ENCODE data around the gene ABI1. TPM values are rescaled to one million over a fixed set of nuclear protein-coding genes. Genes with fewer than 3 reads are reported as not detected.

The ABI1 gene
- total and polyA plus RNA-seq, 4 donors, result 25.1 to 70.2 (median 45.3) TPM

DNA sequence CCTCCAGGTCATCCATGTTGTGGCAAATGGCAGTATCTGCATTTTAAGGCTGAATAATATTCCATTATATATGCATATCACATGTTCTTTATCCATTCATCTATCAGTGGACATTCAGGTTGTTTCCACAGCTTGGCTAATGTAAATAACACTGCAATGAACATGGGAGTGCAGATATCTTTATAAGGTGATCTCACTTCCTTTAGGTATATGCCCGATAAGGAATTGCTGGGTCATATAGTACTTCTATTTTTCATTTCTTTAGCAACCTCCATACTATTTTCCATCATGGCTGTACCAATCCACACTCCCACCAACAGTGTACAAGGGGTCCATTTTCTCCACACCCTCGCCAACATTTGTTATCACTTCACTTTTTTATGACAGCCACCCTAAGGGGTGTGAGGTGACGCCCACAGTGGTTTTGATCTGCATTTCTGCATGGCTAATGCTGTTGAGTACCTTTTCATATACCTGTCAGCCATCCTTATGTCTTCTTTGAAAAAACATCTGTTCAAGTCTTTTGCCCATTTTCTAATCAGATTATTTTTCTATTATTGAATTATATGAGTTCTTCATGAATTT, 18.9 kb downstream of the ABI1 start:
- 63 to 92% methylated on average over 3 of the region's 3 CpGs for WGBS, 2 donors
- Histone ChIP-seq H3K4me1 (ENCODE audit: control insufficient read depth in 5 of 5, insufficient read depth in 5 of 5, low read length in 5 of 5) (peaks cover 0 to 26% (median 0%) of the 10 kb centered on the region in 5 donors), H3K27ac (ENCODE audit: low read depth in 1 of 2, low read length in 1 of 2) (no peak overlapping the region)

DNA sequence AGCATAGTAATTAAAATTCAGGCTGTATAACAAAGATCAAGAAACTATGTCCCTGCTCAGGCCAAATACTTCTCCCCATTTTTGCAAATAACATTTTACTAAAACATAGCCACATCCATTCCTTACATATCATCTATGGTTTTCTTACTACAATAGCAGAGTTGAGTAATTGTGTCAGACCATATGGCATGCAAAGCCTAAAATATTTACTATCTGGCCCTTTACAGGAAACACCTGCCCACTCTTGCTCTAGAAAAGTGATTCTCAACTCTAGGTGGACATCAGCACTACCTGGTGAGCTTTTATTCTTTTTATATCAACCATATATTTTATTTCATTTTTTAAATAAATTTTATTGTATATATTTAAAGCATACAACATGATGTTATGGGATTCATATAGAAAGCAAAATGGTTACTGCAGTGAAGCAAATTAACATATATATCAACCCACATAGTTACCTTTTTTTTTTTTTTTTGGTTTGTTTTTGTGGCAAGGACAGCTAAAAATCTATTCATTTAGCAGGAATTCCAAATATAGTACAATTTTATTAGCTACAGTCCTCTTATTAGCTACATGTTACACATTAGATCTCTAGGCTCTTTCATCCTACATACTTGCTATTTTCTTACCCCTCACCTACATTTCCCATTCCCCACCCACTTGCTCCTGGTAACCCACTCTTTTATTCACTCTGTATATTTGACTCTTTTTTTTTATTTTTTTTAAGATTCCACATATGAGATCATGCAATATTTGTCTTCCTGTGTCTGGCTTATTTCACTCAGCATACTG, 19.6 kb downstream of the ABI1 start:
- Histone ChIP-seq H3K27me3 (ENCODE audit: control insufficient read depth in 3 of 3, insufficient read depth in 3 of 3, low read length in 2 of 3) (no peaks in the 10 kb centered on the region), H3K36me3 (ENCODE audit: control insufficient read depth in 4 of 4, insufficient read depth in 4 of 4, low read length in 4 of 4) (no peaks in the 10 kb centered on the region), H3K9me3 (ENCODE audit: control insufficient read depth in 4 of 4, insufficient read depth in 3 of 4, low read length in 3 of 4) (no peaks in the 10 kb centered on the region), H3K4me3 (no peak overlapping the region), H3K4me1 (ENCODE audit: control insufficient read depth in 5 of 5, insufficient read depth in 5 of 5, low read length in 5 of 5) (peaks cover 0 to 26% (median 0%) of the 10 kb centered on the region in 5 donors), H3K9ac (ENCODE audit: insufficient read depth in 1 of 2, low read length in 2 of 2) (no peak overlapping the region), H3K27ac (ENCODE audit: low read depth in 1 of 2, low read length in 1 of 2) (no peak overlapping the region)
- ATAC-seq (ENCODE audit: insufficient read depth, low FRiP score), result no peak
- DNase-seq, result no peak
- TF ChIP-seq, protein P1, sequence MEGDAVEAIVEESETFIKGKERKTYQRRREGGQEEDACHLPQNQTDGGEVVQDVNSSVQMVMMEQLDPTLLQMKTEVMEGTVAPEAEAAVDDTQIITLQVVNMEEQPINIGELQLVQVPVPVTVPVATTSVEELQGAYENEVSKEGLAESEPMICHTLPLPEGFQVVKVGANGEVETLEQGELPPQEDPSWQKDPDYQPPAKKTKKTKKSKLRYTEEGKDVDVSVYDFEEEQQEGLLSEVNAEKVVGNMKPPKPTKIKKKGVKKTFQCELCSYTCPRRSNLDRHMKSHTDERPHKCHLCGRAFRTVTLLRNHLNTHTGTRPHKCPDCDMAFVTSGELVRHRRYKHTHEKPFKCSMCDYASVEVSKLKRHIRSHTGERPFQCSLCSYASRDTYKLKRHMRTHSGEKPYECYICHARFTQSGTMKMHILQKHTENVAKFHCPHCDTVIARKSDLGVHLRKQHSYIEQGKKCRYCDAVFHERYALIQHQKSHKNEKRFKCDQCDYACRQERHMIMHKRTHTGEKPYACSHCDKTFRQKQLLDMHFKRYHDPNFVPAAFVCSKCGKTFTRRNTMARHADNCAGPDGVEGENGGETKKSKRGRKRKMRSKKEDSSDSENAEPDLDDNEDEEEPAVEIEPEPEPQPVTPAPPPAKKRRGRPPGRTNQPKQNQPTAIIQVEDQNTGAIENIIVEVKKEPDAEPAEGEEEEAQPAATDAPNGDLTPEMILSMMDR (IDR thresholded peaks at IDR 0.05; ENCODE audit: control extremely low read depth, extremely low read depth), result no peak

More for the DNA sequence above, 18.9 kb downstream of the ABI1 start:
- ATAC-seq (ENCODE audit: insufficient read depth, low FRiP score) (no peak), DNase-seq (no peak)
- Histone ChIP-seq H3K9me3 (ENCODE audit: control insufficient read depth in 4 of 4, insufficient read depth in 3 of 4, low read length in 3 of 4) (no peaks in the 10 kb centered on the region), H3K9ac (ENCODE audit: insufficient read depth in 1 of 2, low read length in 2 of 2) (no peak overlapping the region), H3K27me3 (ENCODE audit: control insufficient read depth in 3 of 3, insufficient read depth in 3 of 3, low read length in 2 of 3) (no peaks in the 10 kb centered on the region), H3K36me3 (ENCODE audit: control insufficient read depth in 4 of 4, insufficient read depth in 4 of 4, low read length in 4 of 4) (no peaks in the 10 kb centered on the region), H3K4me3 (no peak overlapping the region)
- TF ChIP-seq, protein P1 (IDR thresholded peaks at IDR 0.05; ENCODE audit: control extremely low read depth, extremely low read depth), result no peak

DNA sequence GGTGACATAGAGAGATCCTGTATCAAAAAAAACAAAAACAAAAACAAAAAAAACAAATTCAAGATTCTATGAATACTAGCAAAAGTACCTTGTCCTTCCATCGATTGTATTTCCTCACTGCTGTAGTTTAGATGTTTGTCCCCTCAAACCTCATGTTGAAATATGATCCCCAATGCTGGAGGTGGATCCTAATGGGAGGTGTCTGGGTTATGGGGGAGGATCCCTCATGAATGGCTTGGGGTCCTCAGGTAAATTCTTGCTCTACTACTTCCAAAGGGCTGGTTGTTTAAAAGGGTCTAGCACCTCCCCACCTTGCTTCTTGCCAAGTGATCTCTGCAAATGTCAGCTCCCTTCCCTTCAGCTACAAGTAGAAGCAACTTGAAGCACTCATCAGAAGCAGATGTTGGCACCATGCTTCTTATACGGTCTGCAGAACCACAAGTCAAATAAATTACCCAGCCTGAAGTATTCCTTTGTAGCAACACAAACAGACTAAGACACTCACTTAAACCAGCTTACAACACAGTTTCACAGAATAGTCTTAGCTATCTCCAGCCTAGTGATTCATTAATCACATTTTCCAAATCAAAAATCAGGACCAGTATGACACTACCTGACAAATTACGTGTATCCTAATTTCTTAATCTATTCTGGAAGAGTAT, 20.7 kb downstream of the ABI1 start:
- H3K36me3 ChIP-seq (ENCODE audit: control insufficient read depth in 4 of 4, insufficient read depth in 4 of 4, low read length in 4 of 4), result no peaks in the 10 kb centered on the region
- peaks cover 0 to 26% (median 0%) of the 10 kb centered on the region in 5 donors for H3K4me1 ChIP-seq (ENCODE audit: control insufficient read depth in 5 of 5, insufficient read depth in 5 of 5, low read length in 5 of 5)
- ATAC-seq (ENCODE audit: insufficient read depth, low FRiP score) (no peak), DNase-seq (no peak)
- H3K27me3 ChIP-seq (ENCODE audit: control insufficient read depth in 3 of 3, insufficient read depth in 3 of 3, low read length in 2 of 3), result no peaks in the 10 kb centered on the region
- H3K27ac ChIP-seq (ENCODE audit: low read depth in 1 of 2, low read length in 1 of 2), result no peak overlapping the region
- WGBS, 2 donors, result 51 to 71% methylated on average over 3 of the region's 3 CpGs
- H3K4me3 ChIP-seq, result no peak overlapping the region
- no peaks in the 10 kb centered on the region for H3K9me3 ChIP-seq (ENCODE audit: control insufficient read depth in 4 of 4, insufficient read depth in 3 of 4, low read length in 3 of 4)
- H3K9ac ChIP-seq (ENCODE audit: insufficient read depth in 1 of 2, low read length in 2 of 2), result no peak overlapping the region
- TF ChIP-seq, protein P1 (IDR thresholded peaks at IDR 0.05; ENCODE audit: control extremely low read depth, extremely low read depth), result no peak

Data from lung (tissue), 12 donors.